HEK293 (cell line): ENCODE measurements around the gene CDC25C.
A peak's percentile ranks its signal among the peaks of the same experiment; 100 is the strongest.

Experiments used
- BCL11A ChIP-seq: fragments of 450-650 bp; formaldehyde crosslinking; IDR thresholded peaks from 2 replicates; pipeline ENCODE4 v1.5.1; 2016; ENCODE audit warnings: low read depth, missing biosample characterization, missing genetic modification characterization
- FEZF1 ChIP-seq: fragments of 450-650 bp; formaldehyde crosslinking; IDR thresholded peaks from 2 replicates; pipeline ENCODE4 v1.5.1; 2016; ENCODE audit warnings: missing biosample characterization, missing genetic modification characterization
- MZF1 ChIP-seq: fragments of 450-650 bp; formaldehyde crosslinking; IDR thresholded peaks from 2 replicates; pipeline ENCODE4 v1.5.1; 2017; ENCODE audit warnings: missing biosample characterization, missing genetic modification characterization, borderline replicate concordance
- RBAK ChIP-seq: fragments of 450-650 bp; formaldehyde crosslinking; IDR thresholded peaks from 2 replicates; pipeline ENCODE4 v1.5.1; 2016; ENCODE audit warnings: missing biosample characterization, missing genetic modification characterization
- SP2 ChIP-seq: fragments of 450-650 bp; formaldehyde crosslinking; IDR thresholded peaks from 2 replicates; pipeline ENCODE4 v1.5.1; 2016; ENCODE audit warnings: missing biosample characterization, missing genetic modification characterization
- TCF7L2 ChIP-seq: IDR thresholded peaks from 2 replicates; pipeline ENCODE4 v1.6.1; 2011; ENCODE audit warnings: low read depth, mild to moderate bottlenecking, inconsistent platforms, low read length, moderate library complexity, borderline replicate concordance
- ZBTB1 ChIP-seq: fragments of 450-650 bp; formaldehyde crosslinking; IDR thresholded peaks from 2 replicates; pipeline ENCODE4 v1.5.1; 2016; ENCODE audit warnings: missing biosample characterization, missing genetic modification characterization
- ZBTB20 ChIP-seq: fragments of 450-650 bp; formaldehyde crosslinking; IDR thresholded peaks from 2 replicates; pipeline ENCODE4 v1.5.1; 2016; ENCODE audit warnings: missing biosample characterization, missing genetic modification characterization
- ZBTB44 ChIP-seq: fragments of 450-650 bp; IDR thresholded peaks from 2 replicates; pipeline ENCODE4 v1.5.1; 2018; ENCODE audit warnings: missing biosample characterization, mild to moderate bottlenecking, missing genetic modification characterization
- ZBTB48 ChIP-seq: fragments of 450-650 bp; formaldehyde crosslinking; IDR thresholded peaks from 2 replicates; pipeline ENCODE4 v1.5.1; 2016; ENCODE audit warnings: missing biosample characterization, missing genetic modification characterization
- ZFHX2 ChIP-seq: fragments of 450-650 bp; formaldehyde crosslinking; conservative IDR thresholded peaks from 2 replicates; pipeline ENCODE4 v1.5.1; 2016; ENCODE audit warnings: missing biosample characterization, missing genetic modification characterization
- ZNF140 ChIP-seq: fragments of 450-650 bp; formaldehyde crosslinking; IDR thresholded peaks from 2 replicates; pipeline ENCODE4 v1.5.1; 2016; ENCODE audit warnings: missing biosample characterization, missing genetic modification characterization
- ZNF155 ChIP-seq: fragments of 450-650 bp; formaldehyde crosslinking; IDR thresholded peaks from 2 replicates; pipeline ENCODE4 v1.5.1; 2016; ENCODE audit warnings: missing biosample characterization, missing genetic modification characterization
- ZNF18 ChIP-seq: fragments of 450-650 bp; formaldehyde crosslinking; IDR thresholded peaks from 2 replicates; pipeline ENCODE4 v1.5.1; 2016; ENCODE audit warnings: missing biosample characterization, missing genetic modification characterization
- ZNF19 ChIP-seq: fragments of 450-650 bp; formaldehyde crosslinking; IDR thresholded peaks from 2 replicates; pipeline ENCODE4; 2016; ENCODE audit warnings: missing biosample characterization, missing genetic modification characterization, low read depth
- ZNF223 ChIP-seq: fragments of 450-650 bp; formaldehyde crosslinking; IDR thresholded peaks from 2 replicates; pipeline ENCODE4 v1.5.1; 2016; ENCODE audit warnings: missing biosample characterization, missing genetic modification characterization
- ZNF311 ChIP-seq: fragments of 450-650 bp; formaldehyde crosslinking; IDR thresholded peaks from 2 replicates; pipeline ENCODE4 v1.5.1; 2017; ENCODE audit warnings: missing biosample characterization, missing genetic modification characterization, borderline replicate concordance
- ZNF350 ChIP-seq: fragments of 450-650 bp; formaldehyde crosslinking; IDR thresholded peaks from 2 replicates; pipeline ENCODE4 v1.5.0; 2017; ENCODE audit warnings: missing biosample characterization, mild to moderate bottlenecking, missing genetic modification characterization
- ZNF416 ChIP-seq: fragments of 450-650 bp; formaldehyde crosslinking; IDR thresholded peaks from 2 replicates; pipeline ENCODE4 v1.5.1; 2016; ENCODE audit warnings: missing biosample characterization, missing genetic modification characterization
- ZNF473 ChIP-seq: fragments of 450-650 bp; formaldehyde crosslinking; IDR thresholded peaks from 2 replicates; pipeline ENCODE4 v1.5.1; 2017; ENCODE audit warnings: missing biosample characterization, missing genetic modification characterization
- ZNF514 ChIP-seq: fragments of 450-650 bp; formaldehyde crosslinking; IDR thresholded peaks from 2 replicates; pipeline ENCODE4 v1.5.1; 2016; ENCODE audit warnings: missing biosample characterization, missing genetic modification characterization
- ZNF548 ChIP-seq: fragments of 450-650 bp; formaldehyde crosslinking; IDR thresholded peaks from 2 replicates; pipeline ENCODE4 v1.5.1; 2016; ENCODE audit warnings: missing biosample characterization, missing genetic modification characterization
- ZNF571 ChIP-seq: fragments of 450-650 bp; formaldehyde crosslinking; IDR thresholded peaks from 2 replicates; pipeline ENCODE4 v1.5.0; 2017; ENCODE audit warnings: missing biosample characterization, missing genetic modification characterization
- ZNF580 ChIP-seq: fragments of 450-650 bp; formaldehyde crosslinking; IDR thresholded peaks from 2 replicates; pipeline ENCODE4 v1.5.1; 2016; ENCODE audit warnings: missing biosample characterization, missing genetic modification characterization
- ZNF600 ChIP-seq: fragments of 450-650 bp; formaldehyde crosslinking; IDR thresholded peaks from 2 replicates; pipeline ENCODE4 v1.5.1; 2016; ENCODE audit warnings: missing biosample characterization, missing genetic modification characterization
- ZNF677 ChIP-seq: fragments of 450-650 bp; IDR thresholded peaks from 2 replicates; pipeline ENCODE4 v1.5.0; 2018; ENCODE audit warnings: missing biosample characterization, mild to moderate bottlenecking, missing genetic modification characterization, moderate library complexity
- ZNF747 ChIP-seq: fragments of 450-650 bp; formaldehyde crosslinking; IDR thresholded peaks from 2 replicates; pipeline ENCODE4 v1.5.1; 2016; ENCODE audit warnings: missing biosample characterization, missing genetic modification characterization
- ZNF768 ChIP-seq: fragments of 450-650 bp; formaldehyde crosslinking; IDR thresholded peaks from 2 replicates; pipeline ENCODE4 v1.5.1; 2018; ENCODE audit warnings: missing biosample characterization, mild to moderate bottlenecking, missing genetic modification characterization
- ZNF792 ChIP-seq: fragments of 450-650 bp; formaldehyde crosslinking; IDR thresholded peaks from 2 replicates; pipeline ENCODE4 v1.5.1; 2016; ENCODE audit warnings: missing biosample characterization, missing genetic modification characterization
- TF ChIP-seq, protein P1 (sequence below): fragments of 450-650 bp; formaldehyde crosslinking; IDR thresholded peaks from 2 replicates; pipeline ENCODE4 v1.5.1; 2016; ENCODE audit warnings: missing biosample characterization, missing genetic modification characterization, borderline replicate concordance
- TF ChIP-seq, protein P2 (sequence below): fragments of 450-650 bp; formaldehyde crosslinking; IDR thresholded peaks from 2 replicates; pipeline ENCODE4 v1.5.1; 2016; ENCODE audit warnings: missing biosample characterization, missing genetic modification characterization
- TF ChIP-seq, protein P3 (sequence below): fragments of 450-650 bp; IDR thresholded peaks from 2 replicates; pipeline ENCODE4 v1.5.1; 2018; ENCODE audit warnings: missing biosample characterization, missing genetic modification characterization

CDC25C gene

DNA sequence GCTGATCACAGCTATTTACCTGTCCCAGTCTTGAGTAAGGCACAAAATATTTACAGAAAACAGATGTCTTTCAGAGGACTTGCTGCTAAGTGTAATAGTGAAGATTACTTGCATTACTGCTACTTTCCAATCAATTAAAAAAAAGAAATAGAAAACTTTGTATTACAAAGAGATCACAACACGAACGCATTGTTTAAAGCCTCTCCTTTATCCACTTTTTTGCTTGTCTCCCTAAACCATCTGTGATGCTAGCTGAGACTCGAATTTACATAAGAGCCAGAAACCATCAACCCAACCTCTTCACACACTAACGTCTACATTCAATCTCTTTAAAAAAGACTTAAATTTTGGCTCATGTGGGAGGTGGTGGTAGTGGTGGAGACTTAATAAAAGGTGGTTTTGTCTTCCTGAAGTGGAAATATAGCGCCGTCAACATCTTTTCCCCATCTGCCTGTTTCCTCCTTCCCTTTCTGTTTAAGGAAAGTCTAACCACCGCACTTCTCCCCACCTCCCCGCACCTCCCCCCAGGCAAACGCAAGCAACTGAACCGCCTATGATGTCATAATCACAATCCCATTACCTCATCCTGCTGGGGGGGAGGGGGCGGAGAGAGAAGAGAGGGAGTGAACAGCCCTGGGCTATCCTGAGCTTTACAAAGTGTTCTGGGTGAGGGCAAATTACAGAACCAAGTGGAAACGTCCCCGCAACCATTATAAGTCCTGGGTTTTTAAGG lies 5.5 kb upstream of the CDC25C start (continued):
- TF ChIP-seq ZNF580 (tag by site-specific recombination) (peak; percentile 61), ZNF548 (tag by site-specific recombination) (no peak), ZNF155 (tag by site-specific recombination) (no peak), ZNF677 (no peak), ZNF600 (tag by site-specific recombination) (0 out of 2 replicates have a peak, but pooled peaks have one; percentile 16), ZNF514 (tag by site-specific recombination) (no peak), ZNF416 (tag by site-specific recombination) (no peak), ZBTB1 (tag by site-specific recombination) (peak; percentile 100), BCL11A (tag by site-specific recombination) (no peak), TCF7L2 (no peak), ZBTB44 (tag by site-specific recombination) (0 out of 2 replicates have a peak, but pooled peaks have one; percentile 7), ZNF571 (tag by site-specific recombination) (no peak), ZNF747 (tag by site-specific recombination) (no peak), FEZF1 (tag by site-specific recombination) (no peak), ZNF223 (tag by site-specific recombination) (no peak), ZFHX2 (tag by site-specific recombination) (peak; percentile 55), ZNF311 (no peak), ZNF19 (tag by site-specific recombination) (no peak), ZBTB20 (tag by site-specific recombination) (no peak), ZNF473 (tag by site-specific recombination) (no peak), ZNF768 (tag by site-specific recombination) (no peak), ZNF18 (tag by site-specific recombination) (peak; percentile 69; the same call in 1 of the 2 replicates), ZNF140 (tag by site-specific recombination) (no peak), RBAK (tag by site-specific recombination) (no peak), SP2 (no peak), ZNF350 (tag by site-specific recombination) (no peak), ZBTB48 (tag by site-specific recombination) (0 out of 2 replicates have a peak, but pooled peaks have one; percentile 45), MZF1 (tag by site-specific recombination) (peak; percentile 61), ZNF792 (no peak)
- TF ChIP-seq, protein P1, sequence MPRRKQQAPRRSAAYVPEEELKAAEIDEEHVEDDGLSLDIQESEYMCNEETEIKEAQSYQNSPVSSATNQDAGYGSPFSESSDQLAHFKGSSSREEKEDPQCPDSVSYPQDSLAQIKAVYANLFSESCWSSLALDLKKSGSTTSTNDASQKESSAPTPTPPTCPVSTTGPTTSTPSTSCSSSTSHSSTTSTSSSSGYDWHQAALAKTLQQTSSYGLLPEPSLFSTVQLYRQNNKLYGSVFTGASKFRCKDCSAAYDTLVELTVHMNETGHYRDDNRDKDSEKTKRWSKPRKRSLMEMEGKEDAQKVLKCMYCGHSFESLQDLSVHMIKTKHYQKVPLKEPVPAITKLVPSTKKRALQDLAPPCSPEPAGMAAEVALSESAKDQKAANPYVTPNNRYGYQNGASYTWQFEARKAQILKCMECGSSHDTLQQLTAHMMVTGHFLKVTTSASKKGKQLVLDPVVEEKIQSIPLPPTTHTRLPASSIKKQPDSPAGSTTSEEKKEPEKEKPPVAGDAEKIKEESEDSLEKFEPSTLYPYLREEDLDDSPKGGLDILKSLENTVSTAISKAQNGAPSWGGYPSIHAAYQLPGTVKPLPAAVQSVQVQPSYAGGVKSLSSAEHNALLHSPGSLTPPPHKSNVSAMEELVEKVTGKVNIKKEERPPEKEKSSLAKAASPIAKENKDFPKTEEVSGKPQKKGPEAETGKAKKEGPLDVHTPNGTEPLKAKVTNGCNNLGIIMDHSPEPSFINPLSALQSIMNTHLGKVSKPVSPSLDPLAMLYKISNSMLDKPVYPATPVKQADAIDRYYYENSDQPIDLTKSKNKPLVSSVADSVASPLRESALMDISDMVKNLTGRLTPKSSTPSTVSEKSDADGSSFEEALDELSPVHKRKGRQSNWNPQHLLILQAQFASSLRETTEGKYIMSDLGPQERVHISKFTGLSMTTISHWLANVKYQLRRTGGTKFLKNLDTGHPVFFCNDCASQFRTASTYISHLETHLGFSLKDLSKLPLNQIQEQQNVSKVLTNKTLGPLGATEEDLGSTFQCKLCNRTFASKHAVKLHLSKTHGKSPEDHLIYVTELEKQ (tag by site-specific recombination): peak; percentile 77
- TF ChIP-seq, protein P2, sequence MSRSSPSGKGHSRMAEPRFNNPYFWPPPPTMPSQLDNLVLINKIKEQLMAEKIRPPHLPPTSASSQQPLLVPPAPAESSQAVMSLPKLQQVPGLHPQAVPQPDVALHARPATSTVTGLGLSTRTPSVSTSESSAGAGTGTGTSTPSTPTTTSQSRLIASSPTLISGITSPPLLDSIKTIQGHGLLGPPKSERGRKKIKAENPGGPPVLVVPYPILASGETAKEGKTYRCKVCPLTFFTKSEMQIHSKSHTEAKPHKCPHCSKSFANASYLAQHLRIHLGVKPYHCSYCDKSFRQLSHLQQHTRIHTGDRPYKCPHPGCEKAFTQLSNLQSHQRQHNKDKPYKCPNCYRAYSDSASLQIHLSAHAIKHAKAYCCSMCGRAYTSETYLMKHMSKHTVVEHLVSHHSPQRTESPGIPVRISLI (tag by site-specific recombination): no peak
- TF ChIP-seq, protein P3, sequence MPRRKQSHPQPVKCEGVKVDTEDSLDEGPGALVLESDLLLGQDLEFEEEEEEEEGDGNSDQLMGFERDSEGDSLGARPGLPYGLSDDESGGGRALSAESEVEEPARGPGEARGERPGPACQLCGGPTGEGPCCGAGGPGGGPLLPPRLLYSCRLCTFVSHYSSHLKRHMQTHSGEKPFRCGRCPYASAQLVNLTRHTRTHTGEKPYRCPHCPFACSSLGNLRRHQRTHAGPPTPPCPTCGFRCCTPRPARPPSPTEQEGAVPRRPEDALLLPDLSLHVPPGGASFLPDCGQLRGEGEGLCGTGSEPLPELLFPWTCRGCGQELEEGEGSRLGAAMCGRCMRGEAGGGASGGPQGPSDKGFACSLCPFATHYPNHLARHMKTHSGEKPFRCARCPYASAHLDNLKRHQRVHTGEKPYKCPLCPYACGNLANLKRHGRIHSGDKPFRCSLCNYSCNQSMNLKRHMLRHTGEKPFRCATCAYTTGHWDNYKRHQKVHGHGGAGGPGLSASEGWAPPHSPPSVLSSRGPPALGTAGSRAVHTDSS (tag by site-specific recombination): no peak
